ENCODE measurements around the gene ZNF682.
"Not testable (repeated sequence)": the region's sequence is repeated elsewhere in the genome, so short reads cannot be mapped to it uniquely, and the experiment has no call there.

Gene ZNF682

GRCh38 chr19:19997656-19998268 is 41.5 kb downstream of the ZNF682 start:
- no peak for DNase-seq (ENCODE audit: low spot score)

GRCh38 chr19:19966862-19967261 is 72.4 kb downstream of the ZNF682 start:
- DNase-seq (ENCODE audit: low spot score) = no peak

- DNase-seq (ENCODE audit: low spot score) = not testable (repeated sequence)
These were observed 73.2 kb downstream of the ZNF682 start for GRCh38 chr19:19966126-19966525.

- no peak for DNase-seq (ENCODE audit: low spot score)
These were observed 74.9 kb downstream of the ZNF682 start for GRCh38 chr19:19964416-19964815.

GRCh38 chr19:19959151-19959799 is 80.0 kb downstream of the ZNF682 start:
- DNase-seq (ENCODE audit: low spot score) = peak; percentile 31

- DNase-seq (ENCODE audit: low spot score) = not testable (repeated sequence)
These were observed 81.5 kb downstream of the ZNF682 start for GRCh38 chr19:19957766-19958165.

- no peak for DNase-seq (ENCODE audit: low spot score)
These were observed 82.8 kb downstream of the ZNF682 start for GRCh38 chr19:19956434-19957075.

- no peak for DNase-seq (ENCODE audit: low spot score)
These were observed 84.1 kb downstream of the ZNF682 start for GRCh38 chr19:19955208-19955607.
